Adipocyte (in vitro differentiated cells): Measurements from ENCODE around the gene PCGF5.

ENCODE experiments used
- DNase-seq: peaks from one replicate; pipeline ENCODE4 v3.0.0-alpha.2; 2015; ENCODE audit warnings: low read depth
- H3K27me3 ChIP-seq: replicated peaks from 2 replicates; pipeline ENCODE4 v1.7.0; 2013; ENCODE audit warnings: mild to moderate bottlenecking, low read length, moderate library complexity; ENCODE audit not compliant: control insufficient read depth, insufficient read depth
- H3K36me3 ChIP-seq: 2 replicates; pipeline ENCODE4 v1.7.0; 2013; ENCODE audit warnings: low read length, mild to moderate bottlenecking, moderate library complexity; ENCODE audit not compliant: control insufficient read depth, insufficient read depth, severe bottlenecking
- H3K4me1 ChIP-seq: 2 replicates; pipeline ENCODE4 v1.7.0; 2013; ENCODE audit warnings: mild to moderate bottlenecking, low read length, moderate library complexity; ENCODE audit not compliant: control insufficient read depth, insufficient read depth
- H3K4me3 ChIP-seq: 2 replicates; pipeline ENCODE4 v1.7.0; 2013; ENCODE audit warnings: mild to moderate bottlenecking, low read length, moderate library complexity
- H3K9ac ChIP-seq: 2 replicates; pipeline ENCODE4 v1.7.0; 2013; ENCODE audit warnings: mild to moderate bottlenecking, low read length, moderate library complexity
- H3K9me3 ChIP-seq: 2 replicates; pipeline ENCODE4 v1.7.0; 2013; ENCODE audit warnings: mild to moderate bottlenecking, low read length, moderate library complexity; ENCODE audit not compliant: control insufficient read depth

PCGF5 gene

GRCh38 chr10:91196268-91197048 is 24.0 kb upstream of the PCGF5 start:
- H3K4me1 ChIP-seq = peaks cover 34% of the 10 kb centered on the region
- H3K9ac ChIP-seq = no peak overlapping the region
- no peak for DNase-seq
- no peaks in the 10 kb centered on the region for H3K9me3 ChIP-seq
- no peaks in the 10 kb centered on the region for H3K36me3 ChIP-seq
- H3K4me3 ChIP-seq = no peak overlapping the region
- no peaks in the 10 kb centered on the region for H3K27me3 ChIP-seq

DNA sequence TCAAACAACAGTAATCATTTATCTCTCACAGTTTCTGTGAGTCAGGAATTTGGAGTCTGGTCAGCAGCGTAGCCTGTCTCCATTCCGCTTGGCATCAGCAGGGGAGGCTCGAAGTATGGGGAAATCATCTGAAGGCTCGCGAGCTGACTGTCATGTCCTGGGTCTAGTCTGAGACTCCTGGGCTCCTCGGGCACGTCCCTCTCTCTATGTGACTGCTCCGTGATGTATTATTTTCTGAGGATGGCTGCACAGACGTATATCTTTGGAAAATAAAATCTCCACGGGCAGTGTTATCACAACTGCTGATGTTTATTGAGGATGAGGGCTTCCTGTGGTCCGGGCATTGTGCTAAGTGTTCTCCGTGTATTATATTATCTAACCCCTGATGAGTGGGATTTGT is 23.3 kb upstream of the PCGF5 start:
- H3K4me1 ChIP-seq = peaks cover 31% of the 10 kb centered on the region

GRCh38 chr10:91198781-91199180 is 21.7 kb upstream of the PCGF5 start:
- Histone ChIP-seq H3K9ac (peak overlapping the region; percentile 22), H3K9me3 (no peaks in the 10 kb centered on the region), H3K4me1 (peaks cover 30% of the 10 kb centered on the region), H3K27me3 (no peaks in the 10 kb centered on the region), H3K4me3 (peak overlapping the region; percentile 61), H3K36me3 (no peaks in the 10 kb centered on the region)
- peak; percentile 96 for DNase-seq

More for the DNA sequence above, 23.3 kb upstream of the PCGF5 start:
- Histone ChIP-seq H3K9ac (no peak overlapping the region), H3K4me3 (no peak overlapping the region), H3K9me3 (no peaks in the 10 kb centered on the region), H3K36me3 (no peaks in the 10 kb centered on the region), H3K27me3 (no peaks in the 10 kb centered on the region)
- no peak for DNase-seq

- H3K9me3 ChIP-seq = no peaks in the 10 kb centered on the region
- H3K4me3 ChIP-seq = no peak overlapping the region
- H3K27me3 ChIP-seq = no peaks in the 10 kb centered on the region
- DNase-seq = no peak
- H3K9ac ChIP-seq = no peak overlapping the region
- peaks cover 24% of the 10 kb centered on the region for H3K4me1 ChIP-seq
- no peaks in the 10 kb centered on the region for H3K36me3 ChIP-seq
Measured at GRCh38 chr10:91200314-91201212, 19.9 kb upstream of the PCGF5 start.

GRCh38 chr10:91201213-91201996 is 19.1 kb upstream of the PCGF5 start:
- Histone ChIP-seq H3K9ac (no peak overlapping the region), H3K9me3 (no peaks in the 10 kb centered on the region), H3K36me3 (no peaks in the 10 kb centered on the region), H3K4me1 (peaks cover 24% of the 10 kb centered on the region), H3K27me3 (no peaks in the 10 kb centered on the region), H3K4me3 (no peak overlapping the region)
- DNase-seq = peak; percentile 15

GRCh38 chr10:91206427-91206826 is 14.0 kb upstream of the PCGF5 start:
- H3K4me1 ChIP-seq = peaks cover 4% of the 10 kb centered on the region
- no peaks in the 10 kb centered on the region for H3K36me3 ChIP-seq
- no peak for DNase-seq

GRCh38 chr10:91206837-91207474 is 13.5 kb upstream of the PCGF5 start:
- Histone ChIP-seq H3K4me1 (no peaks in the 10 kb centered on the region), H3K36me3 (no peaks in the 10 kb centered on the region), H3K9ac (no peak overlapping the region), H3K27me3 (no peaks in the 10 kb centered on the region), H3K4me3 (no peak overlapping the region), H3K9me3 (no peaks in the 10 kb centered on the region)
- no peak for DNase-seq

More at GRCh38 chr10:91206427-91206826, 14.0 kb upstream of the PCGF5 start:
- Histone ChIP-seq H3K9ac (no peak overlapping the region), H3K27me3 (no peaks in the 10 kb centered on the region), H3K4me3 (no peak overlapping the region), H3K9me3 (no peaks in the 10 kb centered on the region)

DNA sequence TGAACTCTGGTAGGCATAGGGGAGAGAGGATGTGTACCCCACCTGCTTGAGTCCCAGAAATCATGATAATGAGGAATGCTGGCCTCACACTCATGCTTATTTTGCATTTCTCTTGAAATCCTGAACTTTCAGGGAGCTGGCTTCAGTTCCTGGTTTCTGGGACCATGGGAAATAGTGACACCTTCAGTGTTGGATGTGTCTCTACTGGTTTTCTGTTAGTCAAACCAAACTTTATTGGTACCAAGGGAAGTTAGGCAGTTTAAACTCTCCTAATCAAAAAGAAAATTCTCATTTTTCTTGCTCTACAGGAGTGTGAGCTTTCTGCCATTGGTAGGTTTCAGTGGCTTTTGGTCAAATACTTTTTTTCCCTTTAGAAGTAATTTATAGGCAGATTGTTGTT is 11.8 kb upstream of the PCGF5 start:
- no peak for DNase-seq
- no peak overlapping the region for H3K4me3 ChIP-seq
- H3K9me3 ChIP-seq = no peaks in the 10 kb centered on the region
- H3K4me1 ChIP-seq = no peaks in the 10 kb centered on the region
- H3K36me3 ChIP-seq = no peaks in the 10 kb centered on the region
- H3K27me3 ChIP-seq = no peaks in the 10 kb centered on the region
- no peak overlapping the region for H3K9ac ChIP-seq

GRCh38 chr10:91210014-91210413 is 10.4 kb upstream of the PCGF5 start:
- Histone ChIP-seq H3K27me3 (no peaks in the 10 kb centered on the region), H3K4me3 (no peak overlapping the region), H3K36me3 (no peaks in the 10 kb centered on the region), H3K9me3 (no peaks in the 10 kb centered on the region), H3K4me1 (no peaks in the 10 kb centered on the region), H3K9ac (no peak overlapping the region)
- no peak for DNase-seq

- no peaks in the 10 kb centered on the region for H3K4me1 ChIP-seq
- H3K9me3 ChIP-seq = no peaks in the 10 kb centered on the region
- no peaks in the 10 kb centered on the region for H3K36me3 ChIP-seq
- no peak overlapping the region for H3K4me3 ChIP-seq
- no peak for DNase-seq
- H3K27me3 ChIP-seq = no peaks in the 10 kb centered on the region
- H3K9ac ChIP-seq = no peak overlapping the region
Measured at GRCh38 chr10:91210435-91210834, 10.0 kb upstream of the PCGF5 start.
